ENCODE results near the gene PHKG2.

- peak in 2 of 3 donors; percentile 47 to 59 for TF ChIP-seq POLR2A (IDR thresholded peaks at IDR 0.05)
- TF ChIP-seq, protein P1, sequence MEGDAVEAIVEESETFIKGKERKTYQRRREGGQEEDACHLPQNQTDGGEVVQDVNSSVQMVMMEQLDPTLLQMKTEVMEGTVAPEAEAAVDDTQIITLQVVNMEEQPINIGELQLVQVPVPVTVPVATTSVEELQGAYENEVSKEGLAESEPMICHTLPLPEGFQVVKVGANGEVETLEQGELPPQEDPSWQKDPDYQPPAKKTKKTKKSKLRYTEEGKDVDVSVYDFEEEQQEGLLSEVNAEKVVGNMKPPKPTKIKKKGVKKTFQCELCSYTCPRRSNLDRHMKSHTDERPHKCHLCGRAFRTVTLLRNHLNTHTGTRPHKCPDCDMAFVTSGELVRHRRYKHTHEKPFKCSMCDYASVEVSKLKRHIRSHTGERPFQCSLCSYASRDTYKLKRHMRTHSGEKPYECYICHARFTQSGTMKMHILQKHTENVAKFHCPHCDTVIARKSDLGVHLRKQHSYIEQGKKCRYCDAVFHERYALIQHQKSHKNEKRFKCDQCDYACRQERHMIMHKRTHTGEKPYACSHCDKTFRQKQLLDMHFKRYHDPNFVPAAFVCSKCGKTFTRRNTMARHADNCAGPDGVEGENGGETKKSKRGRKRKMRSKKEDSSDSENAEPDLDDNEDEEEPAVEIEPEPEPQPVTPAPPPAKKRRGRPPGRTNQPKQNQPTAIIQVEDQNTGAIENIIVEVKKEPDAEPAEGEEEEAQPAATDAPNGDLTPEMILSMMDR (IDR thresholded peaks at IDR 0.05) = no peak
Observed at GRCh38 chr16:30741461-30741914, 6.7 kb upstream of the PHKG2 start.

Data from body of pancreas (tissue), 4 donors.